IPS-18a (cell line): ENCODE results near the gene SLC66A3.

Experiments
- H3K27ac ChIP-seq: one replicate; pipeline ENCODE4 v1.5.1; 2013; ENCODE audit warnings: low read length
- H3K27me3 ChIP-seq: one replicate; pipeline ENCODE4 v1.6.1; 2013; ENCODE audit warnings: mild to moderate bottlenecking, low read length; ENCODE audit not compliant: control insufficient read depth, insufficient read depth
- H3K36me3 ChIP-seq: one replicate; pipeline ENCODE4 v1.6.1; 2013; ENCODE audit warnings: low read depth, low read length; ENCODE audit not compliant: control insufficient read depth
- H3K4me1 ChIP-seq: one replicate; pipeline ENCODE4 v1.6.1; 2013; ENCODE audit warnings: low read depth, low read length; ENCODE audit not compliant: control insufficient read depth
- H3K4me3 ChIP-seq: one replicate; pipeline ENCODE4 v1.5.1; 2013; ENCODE audit warnings: low read length
- H3K9ac ChIP-seq: one replicate; pipeline ENCODE4 v1.6.1; 2013; ENCODE audit warnings: mild to moderate bottlenecking, low read length, moderate library complexity
- H3K9me3 ChIP-seq: one replicate; pipeline ENCODE4 v1.6.1; 2013; ENCODE audit warnings: low read depth, low read length; ENCODE audit not compliant: control insufficient read depth

The SLC66A3 gene

GRCh38 chr2:11142987-11143386, 12.3 kb upstream of the SLC66A3 start:
- Histone ChIP-seq H3K27ac (no peak overlapping the region), H3K36me3 (no peaks in the 10 kb centered on the region), H3K27me3 (no peaks in the 10 kb centered on the region), H3K4me1 (no peaks in the 10 kb centered on the region), H3K4me3 (no peak overlapping the region), H3K9ac (no peak overlapping the region), H3K9me3 (no peaks in the 10 kb centered on the region)

DNA sequence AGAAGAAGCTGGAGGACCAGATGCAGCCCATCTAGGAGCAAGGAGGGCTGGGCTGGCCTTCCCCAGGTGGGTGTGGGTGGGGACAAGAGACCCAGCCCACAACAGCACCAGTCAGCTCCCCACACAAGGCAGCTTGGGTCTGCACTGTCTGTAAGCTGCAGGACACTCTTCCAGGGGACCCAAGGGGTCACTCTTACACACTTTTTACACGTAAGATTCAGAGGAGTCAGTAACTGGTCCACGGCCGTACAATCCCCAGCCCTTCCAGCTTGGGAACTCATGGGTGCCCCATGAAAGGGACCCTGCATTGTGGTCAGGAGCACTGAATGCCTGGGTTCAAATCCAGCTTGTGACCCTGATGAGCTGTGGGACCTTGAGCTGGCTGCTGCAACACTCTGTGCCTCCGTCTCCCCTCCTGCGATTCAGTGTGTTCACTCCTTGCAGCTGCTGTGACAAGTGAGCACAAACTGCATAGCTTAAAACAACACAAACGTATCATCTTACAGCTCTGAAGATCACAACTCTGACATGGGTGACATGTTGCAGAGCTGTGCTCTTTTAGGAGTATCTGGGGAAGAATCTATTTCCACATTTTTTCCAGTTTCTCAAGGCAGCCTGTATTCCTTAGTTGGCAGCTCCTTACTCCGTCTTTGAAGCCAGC, 11.1 kb upstream of the SLC66A3 start:
- H3K4me3 ChIP-seq, result no peak overlapping the region

GRCh38 chr2:11144738-11145079, 10.6 kb upstream of the SLC66A3 start:
- Histone ChIP-seq H3K27me3 (no peaks in the 10 kb centered on the region), H3K9me3 (no peaks in the 10 kb centered on the region), H3K27ac (no peak overlapping the region), H3K4me1 (no peaks in the 10 kb centered on the region), H3K4me3 (no peak overlapping the region), H3K9ac (no peak overlapping the region), H3K36me3 (no peaks in the 10 kb centered on the region)

More for the DNA sequence above, 11.1 kb upstream of the SLC66A3 start:
- H3K9ac ChIP-seq, result no peak overlapping the region
- H3K4me1 ChIP-seq, result no peaks in the 10 kb centered on the region
- H3K36me3 ChIP-seq, result no peaks in the 10 kb centered on the region
- no peak overlapping the region for H3K27ac ChIP-seq
- H3K27me3 ChIP-seq, result no peaks in the 10 kb centered on the region
- no peaks in the 10 kb centered on the region for H3K9me3 ChIP-seq

GRCh38 chr2:11145350-11145749, 9.9 kb upstream of the SLC66A3 start:
- no peak overlapping the region for H3K9ac ChIP-seq
- no peak overlapping the region for H3K4me3 ChIP-seq
- H3K27ac ChIP-seq, result no peak overlapping the region
- H3K36me3 ChIP-seq, result no peaks in the 10 kb centered on the region
- no peaks in the 10 kb centered on the region for H3K4me1 ChIP-seq
- H3K9me3 ChIP-seq, result no peaks in the 10 kb centered on the region
- no peaks in the 10 kb centered on the region for H3K27me3 ChIP-seq

GRCh38 chr2:11146076-11146475, 9.2 kb upstream of the SLC66A3 start:
- no peak overlapping the region for H3K9ac ChIP-seq
- no peaks in the 10 kb centered on the region for H3K36me3 ChIP-seq
- no peaks in the 10 kb centered on the region for H3K4me1 ChIP-seq
- H3K27me3 ChIP-seq, result no peaks in the 10 kb centered on the region
- no peaks in the 10 kb centered on the region for H3K9me3 ChIP-seq
- no peak overlapping the region for H3K27ac ChIP-seq
- H3K4me3 ChIP-seq, result no peak overlapping the region

- no peak overlapping the region for H3K4me3 ChIP-seq
- H3K36me3 ChIP-seq, result no peaks in the 10 kb centered on the region
- no peaks in the 10 kb centered on the region for H3K4me1 ChIP-seq
- H3K9ac ChIP-seq, result no peak overlapping the region
- H3K9me3 ChIP-seq, result no peaks in the 10 kb centered on the region
- H3K27me3 ChIP-seq, result no peaks in the 10 kb centered on the region
- H3K27ac ChIP-seq, result no peak overlapping the region
These were observed 8.0 kb upstream of the SLC66A3 start for GRCh38 chr2:11147263-11147662.

GRCh38 chr2:11152591-11152990, 2.7 kb upstream of the SLC66A3 start:
- Histone ChIP-seq H3K4me3 (no peak overlapping the region), H3K9ac (no peak overlapping the region), H3K27ac (no peak overlapping the region), H3K4me1 (peaks cover 6% of the 10 kb centered on the region), H3K27me3 (peaks cover 21% of the 10 kb centered on the region), H3K9me3 (no peaks in the 10 kb centered on the region), H3K36me3 (no peaks in the 10 kb centered on the region)

DNA sequence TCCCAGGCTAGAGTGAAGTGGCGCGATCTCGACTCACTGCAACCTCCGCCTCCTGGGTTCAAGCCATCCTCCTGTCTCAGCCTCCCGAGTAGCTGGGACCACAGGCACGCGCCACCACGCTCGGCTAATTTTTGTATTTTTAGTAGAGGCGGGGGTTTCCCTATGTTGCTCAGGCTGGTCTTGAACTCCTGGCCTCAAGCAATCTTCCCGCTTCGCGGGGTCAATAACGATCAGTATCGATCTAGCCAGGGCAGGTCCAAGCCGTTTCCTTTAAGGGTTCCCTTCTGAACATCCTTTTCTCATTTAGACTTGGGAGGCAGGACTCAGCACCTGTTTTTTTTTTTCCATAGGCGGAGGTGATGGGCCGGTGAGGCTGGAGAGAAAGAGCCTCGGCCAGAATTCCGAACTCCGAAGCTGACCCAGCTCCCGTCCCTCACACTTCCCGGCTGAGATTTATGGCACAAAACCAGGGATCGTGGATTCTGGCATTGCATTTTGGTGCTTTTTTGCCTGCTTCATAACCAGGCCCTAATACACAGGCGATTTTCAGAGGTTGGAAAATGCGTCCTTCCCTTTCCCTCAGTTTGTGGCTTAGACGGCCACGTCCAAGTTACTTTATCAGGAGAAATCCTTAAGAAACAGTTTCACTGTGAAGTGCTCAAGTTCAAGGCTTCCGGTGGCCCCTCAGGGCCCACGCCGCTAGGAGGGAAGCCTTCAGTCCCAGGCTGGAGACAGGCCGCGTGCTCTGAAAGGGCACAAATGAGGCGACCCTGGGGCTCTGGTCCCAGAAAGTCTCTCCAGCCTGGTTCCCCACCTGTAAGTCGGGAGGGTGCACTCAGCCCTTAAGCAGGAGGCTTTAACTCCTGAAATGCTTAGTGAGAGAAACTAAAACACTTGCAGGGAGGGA, 998 bp upstream of the SLC66A3 start:
- no peaks in the 10 kb centered on the region for H3K9me3 ChIP-seq
- no peak overlapping the region for H3K27ac ChIP-seq
- peak overlapping the region; percentile 34 for H3K9ac ChIP-seq
- H3K4me3 ChIP-seq, result peak overlapping the region; percentile 62
- H3K27me3 ChIP-seq, result peaks cover 21% of the 10 kb centered on the region
- H3K4me1 ChIP-seq, result peaks cover 6% of the 10 kb centered on the region
- no peaks in the 10 kb centered on the region for H3K36me3 ChIP-seq

DNA sequence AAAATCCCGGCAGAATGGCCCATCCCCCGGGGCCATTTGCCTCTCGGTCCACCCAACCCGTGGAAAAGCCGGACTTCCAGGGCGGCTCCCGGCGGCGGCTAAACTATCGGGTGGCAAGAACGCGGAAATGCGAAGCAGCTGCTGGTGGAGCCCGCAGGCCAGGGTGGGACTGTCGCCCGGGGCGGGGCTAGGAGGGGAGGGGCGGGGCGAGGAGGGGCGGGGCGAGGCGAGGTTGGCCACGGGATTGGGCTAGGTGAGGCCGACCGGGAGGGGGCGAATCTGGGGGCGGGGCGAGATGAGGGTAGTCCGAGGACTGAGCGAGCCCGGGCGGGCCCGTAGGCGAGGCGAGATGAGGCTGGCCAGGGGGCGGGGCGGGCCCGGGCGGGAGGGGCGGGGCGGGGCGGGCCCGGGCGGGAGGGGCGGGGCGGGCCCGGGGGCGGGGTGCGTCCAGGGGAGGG, 315 bp upstream of the SLC66A3 start:
- H3K9ac ChIP-seq, result peak overlapping the region; percentile 34
- H3K27me3 ChIP-seq, result peaks cover 21% of the 10 kb centered on the region
- no peaks in the 10 kb centered on the region for H3K9me3 ChIP-seq
- H3K27ac ChIP-seq, result no peak overlapping the region
- no peaks in the 10 kb centered on the region for H3K36me3 ChIP-seq
- H3K4me1 ChIP-seq, result peaks cover 6% of the 10 kb centered on the region
- peak overlapping the region; percentile 62 for H3K4me3 ChIP-seq

DNA sequence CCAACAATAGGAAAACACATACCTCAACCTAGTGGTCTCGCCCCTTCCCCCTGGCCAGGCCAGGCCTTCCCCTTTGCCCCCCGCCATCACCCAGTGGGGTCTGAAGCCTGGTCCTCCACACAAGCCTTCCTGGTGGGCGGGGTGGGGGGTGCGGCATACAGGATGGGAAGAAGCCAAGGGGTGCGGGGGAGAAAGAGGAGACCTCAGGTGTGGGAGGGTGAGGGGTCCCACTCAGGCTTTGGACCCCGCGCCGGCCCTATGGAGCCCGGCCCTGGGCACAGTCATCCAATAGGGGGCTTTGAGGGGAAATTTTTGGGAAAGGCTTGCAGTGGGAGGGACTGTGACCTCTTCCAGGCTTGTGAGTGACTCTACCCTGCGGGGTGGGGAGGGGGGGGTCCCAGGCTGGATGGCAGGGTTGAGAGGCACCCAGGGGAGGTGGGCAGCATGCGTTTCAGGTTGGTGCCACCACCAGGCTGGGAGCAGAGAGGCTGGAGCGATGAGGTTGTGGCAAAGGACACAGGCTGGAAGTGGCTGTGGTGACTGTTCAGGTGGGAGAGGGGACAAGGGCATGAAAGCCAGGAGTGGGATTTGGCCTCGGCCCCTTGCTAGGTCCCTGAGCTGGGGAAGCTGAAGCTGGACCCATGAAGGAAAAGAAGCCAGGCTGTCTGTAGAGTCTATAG, 1.3 kb downstream of the SLC66A3 start:
- no peak overlapping the region for H3K27ac ChIP-seq
- H3K4me1 ChIP-seq, result peaks cover 6% of the 10 kb centered on the region
- H3K4me3 ChIP-seq, result peak overlapping the region; percentile 64
- peaks cover 21% of the 10 kb centered on the region for H3K27me3 ChIP-seq
- H3K36me3 ChIP-seq, result no peaks in the 10 kb centered on the region
- no peak overlapping the region for H3K9ac ChIP-seq
- H3K9me3 ChIP-seq, result no peaks in the 10 kb centered on the region

DNA sequence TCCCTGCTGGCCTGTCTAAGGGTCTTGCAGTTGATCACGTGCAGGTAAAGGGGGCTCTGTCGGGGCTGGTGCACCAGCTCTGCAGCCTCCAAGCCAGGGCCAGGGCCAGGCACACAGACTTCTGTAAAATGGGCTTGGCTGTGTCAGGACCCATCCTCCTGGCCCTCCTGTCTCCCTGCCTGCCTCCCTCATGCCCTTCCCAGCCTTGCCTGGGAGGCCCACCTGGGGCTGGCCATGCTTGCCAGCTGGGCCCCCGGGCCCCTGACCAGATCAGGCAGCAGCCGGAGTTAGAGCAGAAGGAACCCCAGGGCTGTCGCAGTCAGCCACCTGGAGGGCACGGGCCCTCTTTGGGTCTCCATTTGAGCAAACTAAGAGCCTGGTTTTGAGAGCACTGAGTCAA, 2.0 kb downstream of the SLC66A3 start:
- Histone ChIP-seq H3K36me3 (no peaks in the 10 kb centered on the region), H3K27me3 (peaks cover 21% of the 10 kb centered on the region), H3K9me3 (no peaks in the 10 kb centered on the region), H3K27ac (no peak overlapping the region), H3K4me1 (peaks cover 6% of the 10 kb centered on the region), H3K4me3 (no peak overlapping the region), H3K9ac (no peak overlapping the region)
